ENCODE data around the gene GSTA1. TPM values are rescaled to one million over a fixed set of nuclear protein-coding genes. Genes with fewer than 3 reads are reported as not detected.
A peak's percentile ranks its signal among the peaks of the same experiment; 100 is the strongest.

Gene GSTA1
- total and polyA plus RNA-seq, 9 of the 15 experiments (the other 6 are each of a cell fraction or from before 2014, with no cell fraction given), result 0.42 TPM; not detected in 8

- intact Hi-C loops (cut with micrococcal nuclease) (no loop called here), in situ Hi-C loops (cut with MboI) (no loop called here)
- no peaks in the 10 kb centered on the region for H3K36me3 ChIP-seq (ENCODE audit: control insufficient read depth, insufficient read depth, low read length)
- 13% methylated on average over 20 of the region's 20 CpGs for WGBS (ENCODE audit: insufficient coverage, low coverage, missing lambda C conversion rate)
- DNase-seq (ENCODE audit: extremely low read depth in 1 of 4, low spot score in 3 of 4), result peak; percentile 69 to 76 (median 73)
- H2AFZ ChIP-seq (ENCODE audit: low read depth, low read length), result peak overlapping the region; percentile 64
- H3K9me1 ChIP-seq (ENCODE audit: control insufficient read depth, insufficient read depth, low read length), result no peaks in the 10 kb centered on the region
- no peaks in the 10 kb centered on the region for H3K79me2 ChIP-seq (ENCODE audit: control insufficient read depth, insufficient read depth, low read length)
- H3K27ac ChIP-seq (ENCODE audit: extremely low read depth, low read depth, low read length), result no peak overlapping the region
- H3K27me3 ChIP-seq (ENCODE audit: control insufficient read depth in 2 of 2, insufficient read depth in 2 of 2, low read length in 2 of 2), result peaks cover 4 to 13% of the 10 kb centered on the region in 2 experiments; a peak in 3 of 5 replicates
- peak; percentile 99 for ATAC-seq
- peak; percentile 98 for FAIRE-seq
- peak overlapping the region; percentile 46 for H3K4me2 ChIP-seq (ENCODE audit: insufficient read depth, low read length)
- no TSS peak for BruUV-seq (replicated peaks)
- POLR2A ChIA-PET, result interaction anchor here (0.6 to 0.9 kb wide), 2 partner anchors 20 to 424 kb away, joined by 3 read pairs; no protein-coding TSS in a partner anchor
- H3K9me3 ChIP-seq (replicated peaks; ENCODE audit: control insufficient read depth, insufficient read depth, low read depth, low read length), result no peaks in the 10 kb centered on the region
- H3K9ac ChIP-seq (ENCODE audit: insufficient read depth in 1 of 2, low read depth in 2 of 2, low read length in 2 of 2), result peak overlapping the region in 1 of 2 experiments; percentile 82; a peak in 2 of 4 replicates
- CTCF ChIA-PET (ENCODE audit: low intra/inter-chr PET ratio), result no interaction called here
- no peak overlapping the region for H3K4me3 ChIP-seq
- H3K4me1 ChIP-seq (replicated peaks in 1 of 2; ENCODE audit: control insufficient read depth in 2 of 2, insufficient read depth in 2 of 2, low read length in 2 of 2), result no peaks in the 10 kb centered on the region; a peak in 1 of 5 replicates
- H4K20me1 ChIP-seq (replicated peaks; ENCODE audit: control insufficient read depth, insufficient read depth, low read length), result no peaks in the 10 kb centered on the region
- TF ChIP-seq ZNF316 (IDR thresholded peaks at IDR 0.05), result no peak
- TF ChIP-seq KAT7 (CRISPR knock-in tag; IDR thresholded peaks at IDR 0.05; ENCODE audit: borderline replicate concordance), result no peak
- TF ChIP-seq KLF16 (IDR thresholded peaks at IDR 0.05), result peak; percentile 46; the same call in 1 of the 2 replicates
- TF ChIP-seq PHB (CRISPR knock-in tag; IDR thresholded peaks at IDR 0.05), result no peak
- TF ChIP-seq REST (IDR thresholded peaks at IDR 0.05; ENCODE audit: borderline replicate concordance), result peak; percentile 24; the same call in 1 of the 2 replicates
- no peak for TF ChIP-seq REST (CRISPR knock-in tag; IDR thresholded peaks at IDR 0.05; ENCODE audit: low read depth)
- TF ChIP-seq SNRNP70 (optimal IDR thresholded peaks at IDR 0.05; ENCODE audit: low read depth, low read length), result no peak
- TF ChIP-seq ERF (CRISPR knock-in tag; IDR thresholded peaks at IDR 0.05), result no peak
- TF ChIP-seq TEAD1 (CRISPR knock-in tag; IDR thresholded peaks at IDR 0.05), result no peak
- no peak for TF ChIP-seq MEF2D (tag; conservative IDR thresholded peaks at IDR 0.05; ENCODE audit: low read depth)
- peak; percentile 50 to 59 for TF ChIP-seq RAD21 (CRISPR knock-in tag; conservative IDR thresholded peaks at IDR 0.05 in 1 of 2, IDR thresholded peaks at IDR 0.05 in 1 of 2)
- peak; percentile 45; the same call in 1 of the 2 replicates for TF ChIP-seq L3MBTL2 (IDR thresholded peaks at IDR 0.05)
- TF ChIP-seq FOXA1 (IDR thresholded peaks at IDR 0.05; ENCODE audit: borderline replicate concordance), result no peak
- 0 out of 4 replicates have a peak, but pooled peaks of 1 of the 2 experiments have one; percentile 18 for TF ChIP-seq RCOR1 (IDR thresholded peaks at IDR 0.05; ENCODE audit: borderline replicate concordance in 1 of 2, low read depth in 2 of 2, low read length in 2 of 2)
Observed at GRCh38 chr6:52839124-52840055, 35.8 kb upstream of the GSTA1 start.

All from K562 (cell line).